Uterus (tissue), 2 donors: ENCODE data around the gene AK1.

Source experiments
- POLR2A ChIP-seq, 2 donors: fragments of 450-650 bp; IDR thresholded peaks; one replicate each; pipeline ENCODE4 v1.6.1; 2016; ENCODE audit warnings: antibody characterized with exemption in 2 of 2, mild to moderate bottlenecking in 1 of 2, moderate library complexity in 1 of 2
- TF ChIP-seq, protein P1 (sequence below), 4 experiments: fragments of 200-600 bp in 2 of 4; fragments of 450-650 bp in 2 of 4; sonication (generic) in 2 of 4; IDR thresholded peaks; one replicate each; pipeline ENCODE4 v1.5.1; 2016 to 2019; ENCODE audit warnings: antibody characterized with exemption in 4 of 4, mild to moderate bottlenecking in 2 of 4, moderate library complexity in 1 of 4

DNA sequence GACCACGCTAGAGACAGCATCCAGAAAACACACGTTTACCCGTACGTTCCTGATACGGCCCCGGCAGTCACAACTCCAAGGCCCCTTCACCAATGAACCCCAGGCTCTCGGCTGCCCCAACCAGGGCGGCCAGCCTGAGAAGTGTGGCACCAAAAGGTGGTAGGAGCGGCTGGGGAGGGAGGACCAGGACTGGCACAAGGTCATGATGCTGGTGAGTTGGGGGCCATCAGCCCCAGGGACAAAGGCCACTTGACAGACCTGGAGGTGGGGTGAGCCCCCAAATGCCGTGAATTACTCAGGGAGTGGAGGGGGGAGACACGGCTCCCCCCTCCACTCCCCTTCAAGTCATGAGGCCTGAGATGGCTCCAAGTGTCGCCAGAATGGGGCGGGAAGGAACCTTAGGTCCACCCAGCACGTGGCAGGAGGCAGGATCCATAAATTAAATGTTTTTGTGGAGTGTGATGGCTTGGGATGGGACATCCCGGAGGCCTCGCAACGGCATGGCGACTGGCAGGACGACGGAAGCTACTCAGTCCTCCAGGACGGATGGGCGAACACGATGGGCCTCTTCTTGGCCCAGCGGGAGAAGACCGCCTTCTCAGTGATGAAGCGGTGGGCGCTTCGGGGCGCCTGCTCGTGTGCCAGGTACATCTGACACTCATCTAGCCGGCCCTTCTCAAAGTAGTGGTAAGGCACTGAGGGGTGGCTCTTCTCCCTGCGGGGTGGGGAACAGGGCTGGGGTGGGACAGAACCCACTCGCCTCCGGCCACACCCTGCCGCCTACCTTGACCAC lies 30.6 kb upstream of the AK1 start:
- TF ChIP-seq, protein P1, sequence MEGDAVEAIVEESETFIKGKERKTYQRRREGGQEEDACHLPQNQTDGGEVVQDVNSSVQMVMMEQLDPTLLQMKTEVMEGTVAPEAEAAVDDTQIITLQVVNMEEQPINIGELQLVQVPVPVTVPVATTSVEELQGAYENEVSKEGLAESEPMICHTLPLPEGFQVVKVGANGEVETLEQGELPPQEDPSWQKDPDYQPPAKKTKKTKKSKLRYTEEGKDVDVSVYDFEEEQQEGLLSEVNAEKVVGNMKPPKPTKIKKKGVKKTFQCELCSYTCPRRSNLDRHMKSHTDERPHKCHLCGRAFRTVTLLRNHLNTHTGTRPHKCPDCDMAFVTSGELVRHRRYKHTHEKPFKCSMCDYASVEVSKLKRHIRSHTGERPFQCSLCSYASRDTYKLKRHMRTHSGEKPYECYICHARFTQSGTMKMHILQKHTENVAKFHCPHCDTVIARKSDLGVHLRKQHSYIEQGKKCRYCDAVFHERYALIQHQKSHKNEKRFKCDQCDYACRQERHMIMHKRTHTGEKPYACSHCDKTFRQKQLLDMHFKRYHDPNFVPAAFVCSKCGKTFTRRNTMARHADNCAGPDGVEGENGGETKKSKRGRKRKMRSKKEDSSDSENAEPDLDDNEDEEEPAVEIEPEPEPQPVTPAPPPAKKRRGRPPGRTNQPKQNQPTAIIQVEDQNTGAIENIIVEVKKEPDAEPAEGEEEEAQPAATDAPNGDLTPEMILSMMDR (IDR thresholded peaks at IDR 0.05) = no peak
- no peak for TF ChIP-seq POLR2A (IDR thresholded peaks at IDR 0.05)
